GM12878 (cell line): ENCODE data around the gene NECTIN1.

Experiments
- CEBPB ChIP-seq, 2 experiments: fragments of 150-350 bp in 1 of 2; IDR thresholded peaks; 2 replicates each; pipeline ENCODE4 v1.6.1; 2012 to 2014; ENCODE audit warnings: low read depth in 2 of 2, low read length in 2 of 2, borderline replicate concordance in 1 of 2, inconsistent platforms in 1 of 2
- CTCF ChIP-seq, 3 experiments: IDR thresholded peaks in 2 of 3; conservative IDR thresholded peaks in 1 of 3; 2 replicates each; pipeline ENCODE4 v1.5.1; 2011; ENCODE audit warnings: low read depth in 3 of 3, low read length in 3 of 3, mild to moderate bottlenecking in 3 of 3, control low read depth in 2 of 3, moderate library complexity in 2 of 3, inconsistent platforms in 1 of 3, mixed read lengths in 1 of 3; ENCODE audit not compliant: control insufficient read depth in 2 of 3, insufficient read depth in 1 of 3; ENCODE audit errors: extremely low read depth in 1 of 3
- E2F8 ChIP-seq: fragments of 450-650 bp; IDR thresholded peaks from 2 replicates; pipeline ENCODE4 v1.6.1; 2018; ENCODE audit warnings: mild to moderate bottlenecking, low read depth, moderate library complexity; ENCODE audit not compliant: partially characterized antibody
- MAX ChIP-seq: IDR thresholded peaks from 2 replicates; pipeline ENCODE4 v1.6.1; 2012; ENCODE audit warnings: low read depth, low read length, improper control_type of control experiment
- POLR2A ChIP-seq: IDR thresholded peaks from 2 replicates; pipeline ENCODE4 v1.6.1; 2011; ENCODE audit warnings: low read depth, mild to moderate bottlenecking, low read length
- SIN3A ChIP-seq: IDR thresholded peaks from 2 replicates; pipeline ENCODE4 v1.6.1; 2012; ENCODE audit warnings: low read depth, low read length, improper control_type of control experiment
- SREBF1 ChIP-seq: IDR thresholded peaks from 2 replicates; pipeline ENCODE4 v1.6.1; 2012; ENCODE audit warnings: mild to moderate bottlenecking, low read length
- STAT1 ChIP-seq: fragments of 450-650 bp; conservative IDR thresholded peaks from 2 replicates; pipeline ENCODE4 v1.6.1; 2014; ENCODE audit warnings: antibody characterized with exemption, mild to moderate bottlenecking
- TAF1 ChIP-seq: IDR thresholded peaks from 2 replicates; pipeline ENCODE4 v1.6.1; 2011; ENCODE audit warnings: mild to moderate bottlenecking, low read depth, low read length, borderline replicate concordance

- TF ChIP-seq CTCF (IDR thresholded peaks at IDR 0.05 in 2 of 3, conservative IDR thresholded peaks at IDR 0.05 in 1 of 3; ENCODE audit: control insufficient read depth in 2 of 3, extremely low read depth in 1 of 3, insufficient read depth in 1 of 3, low read depth in 3 of 3, low read length in 3 of 3) (no peak), E2F8 (no peak), CEBPB (IDR thresholded peaks at IDR 0.05; ENCODE audit: borderline replicate concordance in 1 of 2, low read depth in 2 of 2, low read length in 2 of 2) (no peak), POLR2A (no peak), TAF1 (no peak), STAT1 (no peak), SREBF1 (no peak), MAX (no peak), SIN3A (no peak)
These were observed 85.7 kb downstream of the NECTIN1 start for GRCh38 chr11:119643212-119643875.
